ENCODE data around the gene R3HDM4.
"Not testable (repeated sequence)": the region's sequence is repeated elsewhere in the genome, so short reads cannot be mapped to it uniquely, and the experiment has no call there.

- TF ChIP-seq ZFX (IDR thresholded peaks at IDR 0.05; ENCODE audit: borderline replicate concordance); CTCF (IDR thresholded peaks at IDR 0.05): not testable (repeated sequence)
Measured at GRCh38 chr19:877992-878660, 34.9 kb downstream of the R3HDM4 start.

Data from 22Rv1 (cell line).